Natural killer cell (primary cell): ENCODE data around the gene BAHCC1. TPM values are rescaled to one million over a fixed set of nuclear protein-coding genes. Genes with fewer than 3 reads are reported as not detected.
A peak's percentile ranks its signal among the peaks of the same experiment; 100 is the strongest.

Experiments
- ATAC-seq, 3 donors: fragments of 150-1000 bp in 2 of 3; fragments of 200-7000 bp in 1 of 3; cut with Tn5 transposase; 1 replicate in 1 of 3; 2 replicates in 2 of 3; pipeline ENCODE4 v1.10.0; 2021; ENCODE audit warnings: mild to moderate bottlenecking in 2 of 3, moderate library complexity in 2 of 3
- DNase-seq, 2 donors: peaks; one replicate each; pipeline versions ENCODE4 v3.0.0 to v3.0.0-alpha.2; 2013 to 2021; ENCODE audit warnings: mixed read lengths in 1 of 2
- H3K27ac ChIP-seq: one replicate; pipeline ENCODE4 v1.5.1; 2013; ENCODE audit warnings: mild to moderate bottlenecking, low read length
- H3K27me3 ChIP-seq: one replicate; pipeline ENCODE4 v1.6.1; 2013; ENCODE audit warnings: low read length; ENCODE audit not compliant: control insufficient read depth, insufficient read depth
- H3K36me3 ChIP-seq: one replicate; pipeline ENCODE4 v1.6.1; 2013; ENCODE audit warnings: low read length; ENCODE audit not compliant: control insufficient read depth, insufficient read depth
- H3K4me1 ChIP-seq: one replicate; pipeline ENCODE4 v1.6.1; 2013; ENCODE audit warnings: low read length; ENCODE audit not compliant: control insufficient read depth, insufficient read depth
- H3K4me3 ChIP-seq: one replicate; pipeline ENCODE4 v1.5.1; 2013; ENCODE audit warnings: low read length
- H3K9me3 ChIP-seq: one replicate; pipeline ENCODE4 v1.6.1; 2013; ENCODE audit warnings: low read length; ENCODE audit not compliant: control insufficient read depth, insufficient read depth
- H3K27ac Mint-ChIP-seq, 2 donors: one replicate each; pipeline ENCODE4 v1.8.0; 2022; ENCODE audit warnings: mild to moderate bottlenecking in 2 of 2, mixed read lengths in 2 of 2, moderate library complexity in 1 of 2
- H3K27me3 Mint-ChIP-seq, 2 donors: one replicate each; pipeline ENCODE4 v1.8.0; 2022; ENCODE audit warnings: low read depth in 2 of 2, mixed read lengths in 2 of 2
- H3K36me3 Mint-ChIP-seq: one replicate; pipeline ENCODE4 v1.8.0; 2022; ENCODE audit warnings: mixed read lengths
- H3K4me1 Mint-ChIP-seq, 2 donors: one replicate each; pipeline ENCODE4 v1.8.0; 2022; ENCODE audit warnings: mixed read lengths in 2 of 2
- H3K4me3 Mint-ChIP-seq: one replicate; pipeline ENCODE4 v1.8.0; 2022; ENCODE audit warnings: mild to moderate bottlenecking, moderate library complexity, mixed read lengths
- H3K9me3 Mint-ChIP-seq, 2 donors: one replicate each; pipeline ENCODE4 v1.8.0; 2022; ENCODE audit warnings: mixed read lengths in 2 of 2
- WGBS: methylation state at CpG from one replicate; pipeline ENCODE4 v1.1.7; 2013; ENCODE audit warnings: missing lambda C conversion rate; ENCODE audit not compliant: insufficient coverage; 5-methylcytosine and 5-hydroxymethylcytosine counted together
- intact Hi-C: fragments of 100-400 bp; cut with micrococcal nuclease; formaldehyde crosslinking; loops from one replicate; pipeline ENCODE4 v1.14.2; 2022
- total RNA-seq, 4 donors: library from RNA; stranded (reverse); fragments of 120-200 nt in 1 of 4; gene quantifications; one replicate each; pipeline versions ENCODE4 v1.2.3 to v1.2.4, GENCODE V29; 2013 to 2022
- TF ChIP-seq, protein P1 (sequence below): fragments of 200-600 bp; IDR thresholded peaks from one replicate; pipeline ENCODE4 v1.8.0; 2022; ENCODE audit warnings: antibody characterized with exemption

Gene BAHCC1
- total RNA-seq, 3 donors from 2014 or later (not counting 1 experiment from before 2014, with no cell fraction given): 2.9 to 17.3 (median 5.7) TPM

DNA sequence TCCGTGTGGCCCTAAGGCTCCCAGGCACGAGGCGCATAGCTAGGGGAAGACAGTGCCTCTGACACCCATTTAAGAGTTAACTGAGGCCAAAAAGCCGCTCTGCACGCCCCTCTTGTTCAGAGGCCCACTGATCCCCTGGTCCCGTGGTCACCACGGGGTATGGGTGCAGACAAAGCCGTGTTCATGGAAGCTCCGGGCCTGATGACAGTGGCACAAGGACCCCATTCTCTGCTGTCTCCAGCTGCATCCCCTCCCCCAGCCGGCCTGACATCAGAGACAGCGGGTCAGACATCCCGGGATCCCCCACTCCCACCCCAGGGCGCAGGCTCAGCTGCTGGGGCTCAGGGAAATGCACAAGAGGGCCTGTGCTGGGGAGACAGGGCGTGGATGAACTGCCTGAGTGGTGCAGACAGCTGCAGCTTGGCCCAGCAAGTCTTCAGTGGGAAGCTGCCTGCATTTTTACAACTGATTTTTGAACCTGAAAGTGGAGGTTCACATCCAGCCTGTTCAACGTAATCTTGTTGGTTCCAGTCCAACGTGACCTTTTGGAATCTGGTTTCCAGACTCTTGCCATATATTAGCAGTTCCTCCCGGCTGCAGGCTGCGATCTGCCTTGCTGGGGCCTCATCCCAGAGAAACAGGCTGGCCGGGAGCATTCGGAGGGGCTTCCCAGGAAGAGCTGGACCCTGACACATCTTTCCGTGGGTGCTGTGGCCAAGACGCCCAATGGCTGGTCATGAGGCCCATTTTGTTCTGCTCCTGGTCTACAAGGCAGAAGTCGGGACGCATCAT, 9.7 kb upstream of the BAHCC1 start:
- Mint-ChIP-seq H3K4me3 (peak overlapping the region; percentile 78), H3K27ac (peak overlapping the region; percentile 42 to 51), H3K9me3 (no peaks in the 10 kb centered on the region), H3K4me1 (peaks cover 24 to 28% of the 10 kb centered on the region in 2 donors), H3K36me3 (no peaks in the 10 kb centered on the region), H3K27me3 (peaks cover 0 to 4% of the 10 kb centered on the region in 2 donors)
- H3K9me3 ChIP-seq: no peaks in the 10 kb centered on the region
- WGBS: 92% methylated on average over 24 of the region's 24 CpGs
- peaks cover 21% of the 10 kb centered on the region for H3K27me3 ChIP-seq
- TF ChIP-seq, protein P1, sequence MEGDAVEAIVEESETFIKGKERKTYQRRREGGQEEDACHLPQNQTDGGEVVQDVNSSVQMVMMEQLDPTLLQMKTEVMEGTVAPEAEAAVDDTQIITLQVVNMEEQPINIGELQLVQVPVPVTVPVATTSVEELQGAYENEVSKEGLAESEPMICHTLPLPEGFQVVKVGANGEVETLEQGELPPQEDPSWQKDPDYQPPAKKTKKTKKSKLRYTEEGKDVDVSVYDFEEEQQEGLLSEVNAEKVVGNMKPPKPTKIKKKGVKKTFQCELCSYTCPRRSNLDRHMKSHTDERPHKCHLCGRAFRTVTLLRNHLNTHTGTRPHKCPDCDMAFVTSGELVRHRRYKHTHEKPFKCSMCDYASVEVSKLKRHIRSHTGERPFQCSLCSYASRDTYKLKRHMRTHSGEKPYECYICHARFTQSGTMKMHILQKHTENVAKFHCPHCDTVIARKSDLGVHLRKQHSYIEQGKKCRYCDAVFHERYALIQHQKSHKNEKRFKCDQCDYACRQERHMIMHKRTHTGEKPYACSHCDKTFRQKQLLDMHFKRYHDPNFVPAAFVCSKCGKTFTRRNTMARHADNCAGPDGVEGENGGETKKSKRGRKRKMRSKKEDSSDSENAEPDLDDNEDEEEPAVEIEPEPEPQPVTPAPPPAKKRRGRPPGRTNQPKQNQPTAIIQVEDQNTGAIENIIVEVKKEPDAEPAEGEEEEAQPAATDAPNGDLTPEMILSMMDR: no peak
- H3K4me3 ChIP-seq: no peak overlapping the region
- H3K27ac ChIP-seq: no peak overlapping the region
- H3K36me3 ChIP-seq: no peaks in the 10 kb centered on the region
- no peak for ATAC-seq
- peaks cover 51% of the 10 kb centered on the region for H3K4me1 ChIP-seq
- DNase-seq: no peak
- intact Hi-C loops: no loop called here

DNA sequence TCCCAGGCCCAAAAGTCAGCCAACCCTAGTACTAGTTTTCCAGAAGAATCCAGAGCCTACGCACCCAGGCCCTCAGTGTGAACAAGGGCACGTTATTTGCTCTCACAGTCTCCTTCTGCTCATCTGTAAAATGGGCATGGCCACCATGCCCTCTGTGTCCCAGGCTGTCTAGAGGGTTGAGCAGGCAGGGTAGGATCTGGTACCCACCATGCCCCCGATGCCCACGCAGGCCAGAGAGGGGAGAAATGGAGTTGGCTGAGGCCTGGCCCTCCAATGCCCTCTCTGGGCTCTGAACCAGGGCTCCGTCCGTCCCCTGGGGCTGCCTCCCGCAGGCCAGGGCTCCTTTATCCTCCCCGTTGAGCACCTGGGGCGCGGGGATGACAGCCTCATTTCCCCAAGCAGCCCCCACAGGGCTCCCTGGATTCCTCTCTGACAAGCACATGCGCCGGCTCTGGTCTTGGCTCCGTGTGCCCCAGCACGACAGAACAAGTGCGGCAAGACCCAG, 9.1 kb upstream of the BAHCC1 start:
- no peak for DNase-seq
- Histone ChIP-seq H3K4me1 (peaks cover 49% of the 10 kb centered on the region), H3K4me3 (no peak overlapping the region), H3K27ac (no peak overlapping the region), H3K9me3 (no peaks in the 10 kb centered on the region), H3K36me3 (no peaks in the 10 kb centered on the region), H3K27me3 (peaks cover 21% of the 10 kb centered on the region)
- intact Hi-C loops: no loop called here
- Mint-ChIP-seq H3K4me1 (peaks cover 19 to 24% of the 10 kb centered on the region in 2 donors), H3K9me3 (no peaks in the 10 kb centered on the region), H3K4me3 (peak overlapping the region; percentile 78), H3K36me3 (no peaks in the 10 kb centered on the region), H3K27ac (peak overlapping the region; percentile 42 to 51), H3K27me3 (peaks cover 0 to 7% of the 10 kb centered on the region in 2 donors)
- 46% methylated on average over 15 of the region's 15 CpGs for WGBS
- ATAC-seq: no peak
- TF ChIP-seq, protein P1: no peak

DNA sequence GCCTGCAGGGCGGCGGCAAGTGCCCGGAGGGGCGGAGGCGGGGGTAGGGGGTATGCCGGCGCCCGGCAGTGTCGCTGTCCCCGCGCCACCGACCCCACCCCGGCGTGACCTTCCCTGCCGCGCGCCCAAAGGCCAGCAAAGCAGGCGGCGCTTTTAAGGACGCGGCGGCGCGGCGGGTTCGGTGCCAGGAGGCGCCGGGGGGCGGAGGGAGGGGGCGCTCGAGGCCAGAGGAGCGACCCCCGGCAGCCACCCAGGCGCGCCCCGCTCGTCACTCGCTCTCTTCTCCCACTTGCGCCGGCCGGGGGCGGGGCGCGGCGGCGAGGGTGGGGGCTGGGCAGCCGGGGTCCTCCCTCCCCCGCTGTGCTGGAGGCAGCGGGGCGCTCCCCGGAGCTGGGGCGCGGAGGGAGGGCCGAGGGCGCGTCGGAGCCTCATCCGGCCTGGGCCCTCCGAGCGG, 8.6 kb upstream of the BAHCC1 start:
- Mint-ChIP-seq H3K9me3 (no peaks in the 10 kb centered on the region), H3K36me3 (no peaks in the 10 kb centered on the region), H3K27ac (peak overlapping the region; percentile 72 to 84), H3K27me3 (peaks cover 0 to 11% of the 10 kb centered on the region in 2 donors), H3K4me3 (peak overlapping the region; percentile 78), H3K4me1 (peaks cover 14 to 20% of the 10 kb centered on the region in 2 donors)
- Histone ChIP-seq H3K9me3 (no peaks in the 10 kb centered on the region), H3K4me3 (peak overlapping the region; percentile 53), H3K4me1 (peaks cover 44% of the 10 kb centered on the region), H3K27me3 (peaks cover 21% of the 10 kb centered on the region), H3K36me3 (no peaks in the 10 kb centered on the region), H3K27ac (no peak overlapping the region)
- ATAC-seq (peak; percentile 29 to 38 (median 31)), DNase-seq (no peak)
- intact Hi-C loops: no loop called here
- TF ChIP-seq, protein P1: no peak
- 1% methylated on average over 60 of the region's 60 CpGs for WGBS
